NCI-H1092 treated with DMSO at 0.1 percent for 48 hours (cell line): ENCODE measurements around the gene HOXC12.

ENCODE experiments used
- DNase-seq: peaks from one replicate; lab custom pipeline; 2025; lab: John Stamatoyannopoulos, UW

The HOXC12 gene

DNA sequence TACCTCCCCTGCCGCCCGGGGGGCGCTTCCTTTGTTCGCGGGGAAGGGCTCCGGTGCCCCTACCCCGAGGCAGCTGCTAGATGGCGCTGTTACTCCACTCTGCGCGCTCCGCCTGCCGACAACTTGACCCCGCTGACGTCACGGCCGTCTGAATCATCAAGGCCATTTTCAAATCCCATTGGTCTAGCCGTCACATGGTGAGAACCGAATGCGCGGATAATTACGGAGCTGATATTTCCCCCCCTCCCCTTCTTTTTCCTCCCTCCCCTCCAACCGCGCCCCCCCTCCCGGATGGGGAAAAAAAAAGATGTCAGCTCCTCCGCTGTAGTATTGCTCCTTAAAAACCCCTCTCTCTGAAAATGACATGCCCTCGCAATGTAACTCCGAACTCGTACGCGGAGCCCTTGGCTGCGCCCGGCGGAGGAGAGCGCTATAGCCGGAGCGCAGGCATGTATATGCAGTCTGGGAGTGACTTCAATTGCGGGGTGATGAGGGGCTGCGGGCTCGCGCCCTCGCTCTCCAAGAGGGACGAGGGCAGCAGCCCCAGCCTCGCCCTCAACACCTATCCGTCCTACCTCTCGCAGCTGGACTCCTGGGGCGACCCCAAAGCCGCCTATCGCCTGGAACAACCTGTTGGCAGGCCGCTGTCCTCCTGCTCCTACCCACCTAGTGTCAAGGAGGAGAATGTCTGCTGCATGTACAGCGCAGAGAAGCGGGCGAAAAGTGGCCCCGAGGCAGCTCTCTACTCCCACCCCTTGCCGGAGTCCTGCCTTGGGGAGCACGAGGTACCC, 30.4 kb downstream of the HOXC12 start, which contains the start of gene HOXC10:
TSS of gene HOXC10 (plus strand) at position 246 of the 791 bp plus-strand sequence. CDS start at position 360, 114 bp downstream.
- DNase-seq = peak; percentile 95

GRCh38 chr12:53985692-53985993, 30.9 kb downstream of the HOXC12 start:
- no peak for DNase-seq

GRCh38 chr12:53985994-53986685, 31.4 kb downstream of the HOXC12 start:
- DNase-seq = no peak

- no peak for DNase-seq
These were observed 32.2 kb downstream of the HOXC12 start for GRCh38 chr12:53986686-53987483.

DNA sequence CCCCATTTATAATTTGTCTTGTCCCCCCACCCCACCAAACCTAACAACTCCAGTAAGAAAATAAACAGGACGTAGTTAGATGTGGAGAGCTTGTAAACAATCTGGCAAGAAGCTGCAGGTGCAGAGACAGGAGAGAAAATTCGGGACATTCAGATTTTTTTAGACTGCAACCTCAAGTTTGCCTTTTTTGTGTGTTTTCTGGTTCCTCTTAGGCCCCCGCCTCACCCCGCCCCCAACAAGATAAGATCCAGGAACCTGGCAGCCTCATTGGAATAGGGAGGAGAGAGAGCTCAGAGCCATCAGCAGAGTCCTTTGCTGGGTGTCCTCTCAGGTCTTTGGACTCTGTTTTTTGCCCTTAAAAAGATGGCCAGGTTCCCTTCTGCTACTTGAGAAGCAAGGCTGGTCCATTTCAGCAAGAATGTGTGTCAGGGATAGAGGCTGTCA, 33.1 kb downstream of the HOXC12 start:
- DNase-seq = no peak

GRCh38 chr12:53988541-53989226, 34.0 kb downstream of the HOXC12 start:
- DNase-seq = no peak

DNA sequence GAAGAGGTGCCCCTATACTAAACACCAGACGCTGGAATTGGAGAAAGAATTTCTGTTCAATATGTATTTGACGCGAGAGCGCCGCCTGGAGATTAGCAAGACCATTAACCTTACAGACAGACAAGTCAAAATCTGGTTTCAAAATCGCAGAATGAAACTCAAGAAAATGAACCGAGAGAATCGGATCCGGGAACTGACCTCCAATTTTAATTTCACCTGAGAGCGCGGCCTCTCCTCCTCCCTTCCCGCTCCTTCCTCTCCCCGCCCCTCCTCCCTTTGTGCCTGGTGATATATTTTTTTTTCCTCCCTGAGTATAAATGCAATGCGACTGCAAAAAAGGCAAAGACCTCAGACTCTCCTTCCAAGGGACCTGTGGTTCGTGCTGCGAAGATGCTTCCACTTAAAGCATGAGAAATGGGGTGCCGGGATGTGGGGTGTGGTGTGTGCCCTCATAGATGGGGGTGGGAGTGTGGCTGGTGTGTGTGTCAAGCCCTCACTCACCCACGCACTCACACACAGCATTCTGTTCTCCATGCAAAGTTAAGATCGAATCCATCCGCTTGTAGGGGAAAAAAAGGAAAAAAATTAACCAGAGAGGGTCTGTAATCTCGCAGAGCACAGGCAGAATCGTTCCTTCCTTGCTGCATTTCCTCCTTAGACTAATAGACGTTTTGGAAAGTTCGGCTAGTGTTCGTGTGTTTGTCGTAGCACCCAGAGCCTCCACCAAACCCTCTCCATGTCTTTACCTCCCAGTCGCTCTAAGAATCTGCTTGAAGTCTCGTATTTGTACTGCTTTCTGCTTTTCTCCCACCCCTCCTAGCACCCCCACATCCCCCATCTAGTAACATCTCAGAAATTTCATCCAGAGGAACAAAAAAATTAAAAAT, 34.8 kb downstream of the HOXC12 start:
- DNase-seq = peak; percentile 77

- DNase-seq = peak; percentile 58
These were observed 35.8 kb downstream of the HOXC12 start for GRCh38 chr12:53990311-53991076.

GRCh38 chr12:53991077-53991460, 36.4 kb downstream of the HOXC12 start:
- DNase-seq = peak; percentile 53

DNA sequence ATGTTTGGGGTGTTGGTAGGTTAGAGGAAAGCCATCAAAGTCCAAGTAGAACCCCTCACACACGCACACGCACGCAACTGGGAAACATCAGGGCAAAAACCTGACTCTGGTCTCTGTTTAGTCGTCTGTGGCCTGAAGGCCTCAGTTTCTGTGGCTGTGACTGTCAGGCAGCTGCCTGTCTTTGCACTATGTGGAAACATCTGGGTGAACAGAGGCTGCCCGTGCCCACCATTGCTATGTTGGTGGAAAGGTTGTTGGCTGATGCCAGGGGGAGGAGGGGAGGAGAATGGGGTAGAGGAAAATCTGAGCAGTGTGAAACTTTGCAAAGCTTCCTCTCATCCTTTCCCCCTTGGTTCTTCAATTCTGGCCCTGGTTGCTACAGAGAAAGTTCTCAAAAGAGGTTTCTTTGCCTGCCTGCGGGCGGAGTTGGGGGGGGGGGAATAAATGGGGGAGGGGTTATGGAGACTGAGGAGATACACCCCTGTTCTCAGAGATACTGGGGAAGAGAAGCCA, 37.7 kb downstream of the HOXC12 start:
- DNase-seq = no peak

- DNase-seq = no peak
These were observed 38.7 kb downstream of the HOXC12 start for GRCh38 chr12:53993162-53994008.

GRCh38 chr12:53994009-53994263, 39.2 kb downstream of the HOXC12 start:
- no peak for DNase-seq

DNA sequence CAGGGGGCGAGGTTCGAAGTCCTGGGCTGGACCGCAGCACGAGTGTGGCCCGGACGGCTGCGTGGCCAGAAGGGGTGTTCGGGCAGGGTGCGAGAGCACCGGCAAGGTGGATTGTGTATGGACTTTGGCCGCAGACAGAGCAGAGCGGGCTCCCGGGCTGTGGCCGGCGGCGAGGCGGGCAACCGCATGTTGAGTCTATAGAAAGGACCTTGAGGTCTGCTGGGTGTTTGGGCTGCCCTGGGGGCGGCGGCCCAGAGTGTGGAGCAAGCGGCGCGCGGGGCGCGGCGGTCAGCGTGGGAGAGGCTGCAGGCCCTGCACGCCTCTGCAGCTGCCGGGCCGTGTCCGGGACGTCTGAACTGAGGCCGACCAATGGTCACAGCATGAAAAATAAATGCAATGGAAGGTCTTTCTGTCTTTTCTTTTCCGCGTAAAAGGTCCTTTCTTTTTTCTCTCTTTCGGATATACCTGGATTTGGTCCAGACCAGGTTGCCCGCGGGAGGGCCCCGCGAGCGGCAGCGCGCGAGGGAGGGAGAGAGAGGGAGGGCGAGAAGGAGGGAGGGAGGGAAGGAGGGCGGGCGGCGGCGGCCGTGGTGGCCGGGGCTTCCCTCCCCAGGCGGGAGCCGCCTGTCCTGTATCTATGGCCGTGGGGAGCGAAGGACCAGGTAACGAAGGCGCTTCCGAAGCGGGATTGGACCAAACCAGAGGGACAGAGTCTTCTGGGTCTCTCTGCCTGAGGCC, 39.7 kb downstream of the HOXC12 start:
- no peak for DNase-seq

DNA sequence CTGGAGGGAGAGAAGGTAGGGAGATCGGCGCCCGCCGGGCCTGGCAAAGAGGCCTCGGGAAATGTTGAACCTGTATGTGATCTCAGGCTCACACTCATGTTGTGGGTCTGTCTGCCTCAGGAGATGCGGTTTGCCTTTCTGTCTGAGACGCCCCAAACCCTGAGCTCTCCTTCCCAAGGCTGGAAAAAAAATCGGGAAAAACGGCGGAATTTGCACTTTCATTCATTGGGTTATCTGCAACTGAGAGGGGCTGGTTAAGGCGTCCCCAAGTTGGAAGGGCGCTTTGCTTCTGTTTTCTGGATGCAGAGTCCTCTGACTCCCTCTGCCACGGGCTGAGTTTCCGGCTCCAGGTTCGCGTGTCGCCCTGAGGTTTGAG, 40.3 kb downstream of the HOXC12 start:
- DNase-seq = peak; percentile 61

DNA sequence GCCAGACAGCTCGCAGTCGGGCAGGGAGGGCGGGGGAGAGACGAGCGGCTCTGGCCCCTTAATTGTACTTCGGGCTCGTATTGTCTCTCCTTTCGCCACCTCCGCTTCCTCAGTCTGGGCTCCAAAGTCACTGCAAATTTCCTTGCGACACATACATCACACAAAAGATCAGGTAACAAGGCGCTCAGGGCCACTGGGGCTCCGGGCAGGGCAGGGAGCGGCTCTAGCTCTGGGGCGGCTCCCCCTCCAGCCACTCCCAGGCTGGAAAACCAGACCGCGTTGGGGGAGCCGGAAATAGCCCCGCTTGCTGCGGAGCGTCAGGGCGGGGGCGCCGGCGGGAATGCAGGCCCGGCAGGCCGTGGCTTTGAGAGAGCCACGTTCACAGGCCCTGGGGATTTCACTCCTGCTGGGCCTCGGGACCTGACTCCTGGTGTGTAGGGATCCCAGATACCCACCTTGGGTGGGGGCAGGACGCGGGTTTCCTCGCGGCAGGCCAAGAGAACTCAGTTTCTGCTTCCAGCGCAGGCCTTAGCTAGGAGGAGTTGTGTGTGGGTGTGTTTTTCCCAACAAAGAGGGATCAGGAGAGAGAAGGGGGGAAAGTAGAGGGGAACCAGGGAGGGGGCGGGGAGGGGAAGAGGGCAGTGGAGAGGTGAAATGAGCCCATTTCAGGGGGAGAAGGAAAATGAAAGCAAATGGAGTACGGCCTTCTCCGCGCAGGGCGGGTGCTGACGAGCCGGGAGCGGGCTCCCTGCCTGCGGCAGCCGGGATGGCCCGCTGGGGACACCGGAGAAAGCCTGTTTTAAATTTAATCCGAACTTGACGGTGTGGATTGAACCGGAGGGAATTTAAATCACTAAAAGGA, 40.9 kb downstream of the HOXC12 start:
- DNase-seq = peak; percentile 61

DNA sequence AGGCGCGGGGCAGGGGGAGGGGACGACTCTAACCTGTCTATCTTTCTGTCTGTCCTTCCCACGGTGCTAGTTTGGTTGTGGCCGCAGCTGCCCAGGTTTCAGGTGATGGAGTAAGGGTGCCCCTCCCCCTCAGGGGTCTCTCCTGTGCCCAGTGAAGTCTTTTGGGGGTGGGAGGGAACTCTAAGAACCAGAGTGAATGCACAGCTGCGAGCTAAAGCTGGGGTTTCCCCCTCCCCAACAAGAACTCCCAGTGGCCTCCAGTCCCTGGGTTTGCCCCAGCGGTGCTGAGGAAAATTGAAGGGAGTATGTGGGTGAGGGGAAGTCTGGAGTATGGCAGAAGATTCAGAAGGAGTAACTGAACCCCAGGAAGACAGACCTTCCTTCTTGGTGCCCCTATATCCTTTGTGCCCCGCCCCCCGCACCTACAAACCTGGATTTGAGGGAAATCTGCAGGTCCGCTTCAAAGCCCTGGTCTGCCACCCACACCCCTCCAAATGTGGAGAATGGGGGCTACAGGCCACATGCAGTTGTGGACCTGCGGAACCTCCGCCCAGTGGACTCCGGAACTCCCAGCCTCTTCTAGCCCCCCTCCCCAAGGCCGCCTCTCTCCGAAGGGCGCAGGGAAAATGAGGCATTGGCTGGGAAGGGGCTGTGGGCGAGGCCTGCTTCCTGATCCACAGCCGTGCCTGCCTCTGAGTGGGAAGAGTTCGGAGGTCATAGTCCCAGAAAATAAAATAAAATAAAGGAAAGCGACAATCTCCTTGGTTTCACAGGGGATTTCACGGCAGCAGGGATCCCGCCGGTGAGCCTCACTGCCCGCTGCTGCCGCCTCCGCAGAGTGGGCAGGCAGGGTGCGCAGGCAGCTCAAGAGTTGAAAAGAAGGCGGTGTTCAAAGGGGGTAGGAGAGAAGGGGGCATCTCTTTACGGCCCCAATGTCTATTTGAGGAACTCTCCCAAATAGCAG, 41.8 kb downstream of the HOXC12 start:
- no peak for DNase-seq
